Stimulated activated CD4-positive, alpha-beta T cell treated with anti-CD3 and anti-CD28 coated beads, TNF-alpha, amount 100 ng/mL, for 48 hours (primary cell): ENCODE data around the gene TLN1.

Source experiments
- DNase-seq, 3 donors: peaks; one replicate each; pipeline ENCODE4 v3.0.0-alpha.2; 2020; ENCODE audit warnings: low read depth in 3 of 3

Gene TLN1

GRCh38 chr9:35729700-35730485 is 2.1 kb downstream of the TLN1 start:
- DNase-seq: no peak

GRCh38 chr9:35729101-35729500 is 2.9 kb downstream of the TLN1 start:
- DNase-seq: no peak

- DNase-seq: peak in 1 of 3 donors; percentile 29
These were observed 3.7 kb downstream of the TLN1 start for GRCh38 chr9:35728041-35728971.

GRCh38 chr9:35727676-35728040 is 4.3 kb downstream of the TLN1 start:
- DNase-seq: no peak

GRCh38 chr9:35726931-35727330 is 5.1 kb downstream of the TLN1 start:
- DNase-seq: no peak

DNA sequence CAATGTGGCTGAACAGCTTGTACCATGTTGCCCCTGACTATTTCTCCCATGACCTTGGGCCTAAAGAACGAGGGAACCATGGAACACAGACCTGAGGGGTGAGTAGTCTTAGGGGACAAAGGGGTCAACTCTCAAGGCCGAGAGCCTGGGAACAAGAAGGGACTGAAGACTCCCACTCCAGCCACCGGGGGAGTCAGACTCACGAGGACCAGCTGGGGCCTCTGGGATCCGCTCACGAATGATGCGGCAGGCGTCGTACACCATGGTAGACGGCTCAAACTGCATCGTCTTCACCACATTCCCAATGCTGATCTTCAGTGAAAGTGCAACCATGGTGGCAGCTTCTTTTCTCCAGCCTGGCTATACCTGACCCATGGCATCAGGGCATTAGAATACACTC is 6.6 kb downstream of the TLN1 start:
- no peak for DNase-seq

- DNase-seq: no peak
These were observed 8.1 kb downstream of the TLN1 start for GRCh38 chr9:35723908-35724307.

GRCh38 chr9:35723426-35723825 is 8.6 kb downstream of the TLN1 start:
- no peak for DNase-seq

GRCh38 chr9:35719546-35719945 is 12.4 kb downstream of the TLN1 start:
- DNase-seq: no peak

DNA sequence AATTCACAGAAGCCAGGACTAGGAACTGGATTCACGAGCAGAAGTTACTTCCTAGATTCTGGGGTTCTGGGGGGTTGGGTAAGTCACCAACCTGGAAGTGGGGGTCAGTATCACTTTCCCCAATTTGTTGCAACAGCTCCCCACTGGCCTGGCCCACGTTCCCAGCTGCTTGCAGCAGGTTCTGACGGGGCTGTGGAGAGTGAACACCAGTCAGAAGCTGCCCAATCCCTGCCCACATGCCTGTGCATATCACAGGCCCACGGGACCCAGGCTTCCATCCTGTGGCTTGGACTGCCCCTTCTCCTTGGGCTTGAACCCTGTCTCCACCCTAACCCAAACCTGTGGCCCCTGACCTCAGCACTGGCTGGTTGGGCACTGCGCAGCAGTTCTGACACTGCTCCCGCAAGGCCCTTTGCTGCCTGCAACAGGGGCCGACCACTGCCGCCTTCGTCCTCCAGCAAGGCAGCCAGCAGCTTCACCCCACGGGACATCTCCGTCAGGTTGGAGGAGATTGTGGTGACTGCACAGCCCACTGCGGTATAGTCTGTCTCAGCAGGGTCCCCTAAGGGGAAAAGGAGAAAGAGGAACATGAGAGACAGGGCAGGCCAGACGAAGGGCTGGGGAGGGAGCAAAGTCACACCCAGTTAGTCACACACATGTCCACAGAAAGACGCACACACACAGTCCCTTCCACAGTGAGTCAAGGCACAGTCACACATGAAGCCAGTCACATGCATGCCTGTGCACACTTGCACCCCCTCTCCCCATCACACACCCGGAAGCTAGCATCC is 13.1 kb downstream of the TLN1 start:
- no peak for DNase-seq

- no peak for DNase-seq
These were observed 14.7 kb downstream of the TLN1 start for GRCh38 chr9:35717132-35717870.

DNA sequence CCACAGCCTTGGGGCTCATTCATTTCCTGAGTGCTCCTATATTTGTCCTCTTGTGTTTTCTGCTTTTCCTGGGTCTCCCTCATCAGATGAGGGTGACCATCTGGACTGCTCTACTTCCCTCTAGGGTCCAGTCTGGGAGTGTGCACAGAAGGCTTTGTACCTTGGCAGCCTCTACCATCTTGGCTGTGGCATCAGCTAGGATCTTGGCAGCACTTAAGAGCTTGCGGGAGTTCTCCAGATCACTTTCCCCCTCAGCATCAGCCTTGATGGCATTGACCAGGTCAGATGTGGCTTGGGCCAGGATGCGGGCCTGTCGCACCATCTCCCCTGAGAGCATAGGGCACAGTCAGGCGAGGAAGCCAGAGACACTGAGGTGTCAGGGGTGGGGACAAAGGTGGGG is 15.8 kb downstream of the TLN1 start:
- DNase-seq: no peak

DNA sequence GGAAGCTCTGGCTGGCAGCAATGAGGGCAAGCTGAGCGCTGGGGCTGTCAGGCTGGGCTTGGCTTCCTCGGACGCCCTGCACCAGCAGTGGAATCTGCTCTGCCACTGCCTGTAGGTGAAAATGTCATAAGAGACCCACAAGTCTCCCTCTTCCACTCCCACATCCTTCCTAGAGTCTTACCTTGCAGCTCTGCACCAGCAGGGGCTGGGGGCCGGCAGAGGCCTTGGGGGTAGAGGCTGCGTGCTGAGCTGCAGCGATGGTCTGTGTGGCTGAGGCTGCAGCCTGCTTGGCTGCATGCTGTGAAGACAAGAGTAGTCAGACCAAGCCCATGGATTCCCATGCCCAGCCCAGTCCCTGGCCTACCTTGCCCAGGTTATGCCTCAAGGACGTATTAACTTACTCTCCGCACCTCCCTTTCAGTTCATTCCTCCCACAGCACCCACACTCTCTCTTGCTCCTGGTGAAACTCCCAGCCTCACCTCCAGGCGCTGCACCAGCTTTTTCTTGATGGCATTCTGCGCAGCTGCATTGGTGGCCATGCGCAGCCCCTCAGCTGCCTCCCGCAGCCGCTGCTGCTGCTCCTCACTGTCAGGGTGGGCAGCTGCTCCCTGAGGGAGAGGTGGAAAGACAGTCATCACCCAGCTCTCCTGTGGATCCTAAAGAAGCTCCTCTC is 17.3 kb downstream of the TLN1 start:
- no peak for DNase-seq

DNA sequence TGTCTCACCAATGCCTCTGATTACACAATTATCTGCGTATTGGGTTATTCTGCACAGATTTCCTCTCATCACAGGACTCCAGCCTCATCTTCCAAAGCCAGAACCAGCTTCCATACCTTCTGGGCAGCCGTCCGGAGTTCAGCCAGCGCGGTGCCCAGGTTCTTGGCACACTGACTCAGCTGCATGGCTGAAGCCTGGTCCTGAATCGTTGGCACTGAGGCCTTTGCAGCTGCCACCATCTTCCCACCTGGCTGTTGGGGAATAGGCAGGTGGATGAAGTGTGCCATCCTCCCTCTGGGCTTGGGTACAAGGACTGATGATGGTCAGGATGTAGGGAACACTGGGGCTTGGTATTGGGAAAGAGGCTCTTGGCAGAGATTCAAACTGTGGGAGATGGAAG is 17.9 kb downstream of the TLN1 start:
- DNase-seq: no peak

GRCh38 chr9:35713578-35713977 is 18.4 kb downstream of the TLN1 start:
- DNase-seq: no peak

- no peak for DNase-seq
These were observed 19.1 kb downstream of the TLN1 start for GRCh38 chr9:35712762-35713400.

- DNase-seq: no peak
These were observed 20.2 kb downstream of the TLN1 start for GRCh38 chr9:35711501-35712428.

DNA sequence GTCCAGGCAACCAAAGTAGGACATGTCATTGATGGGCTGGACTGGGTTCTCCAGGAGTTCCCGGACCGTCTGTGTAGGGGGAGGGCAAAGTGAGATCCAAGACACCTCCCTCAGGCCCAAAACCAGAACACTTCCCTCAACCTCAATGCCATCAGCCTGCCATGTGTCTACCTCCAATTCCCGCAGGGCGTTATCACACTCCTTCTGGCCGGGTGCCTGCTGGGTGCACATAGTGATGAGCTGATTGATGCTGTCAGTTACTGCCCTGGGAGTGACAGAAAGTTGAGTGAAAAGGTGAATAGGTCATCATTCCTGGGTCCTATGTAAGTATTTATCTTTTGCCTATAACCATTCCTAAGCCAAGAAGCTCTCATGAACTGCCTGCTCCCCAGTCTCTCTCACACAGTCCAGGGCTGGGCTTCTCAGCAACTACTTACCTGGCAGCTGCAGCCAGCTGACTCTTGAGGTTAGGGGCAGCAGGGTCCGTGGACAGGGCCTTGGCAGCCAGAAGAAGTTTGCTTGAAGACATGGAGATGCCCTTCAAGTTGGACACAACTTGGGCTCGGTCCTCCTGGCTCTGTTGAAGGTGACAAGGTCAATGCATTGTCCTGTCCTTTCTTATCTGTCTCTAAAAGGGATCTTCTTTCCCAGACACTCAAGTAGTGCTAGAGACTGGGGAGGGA is 21.0 kb downstream of the TLN1 start:
- DNase-seq: no peak

DNA sequence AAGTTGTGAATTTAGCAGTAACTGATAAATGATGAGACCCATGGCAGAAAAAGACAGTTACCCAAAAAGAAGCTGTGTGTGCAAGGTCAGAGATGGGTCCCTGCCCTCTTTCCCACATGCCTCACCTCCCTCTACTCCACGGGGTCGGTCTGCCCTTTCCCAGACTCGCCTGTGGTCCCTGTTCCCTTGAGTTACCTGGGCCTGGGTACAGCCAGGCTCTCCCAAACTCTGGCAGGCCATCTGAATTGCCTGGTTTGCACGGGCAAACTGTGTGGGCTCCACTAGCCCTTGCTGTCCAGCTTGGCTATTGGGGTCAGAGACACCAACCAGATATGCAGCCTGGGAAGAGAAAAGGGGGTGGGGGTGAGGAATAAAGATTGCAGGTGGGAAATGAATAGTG is 23.8 kb downstream of the TLN1 start:
- no peak for DNase-seq
